Activated T-helper 1 cell treated with anti-CD3 and anti-CD28 coated beads, Interleukin-12 subunit alpha, Interleukin-12 subunit beta, Interleukin-2, Interleukin-4 antibody, amounts not matched to agents 30 ng/mL and 10 ng/mL and 1 ng/mL, durations not matched to agents 14 hours and 24 hours and 36 hours (primary cell): ENCODE measurements around the gene FAM89B. TPM values are rescaled to one million over a fixed set of nuclear protein-coding genes. Genes with fewer than 3 reads are reported as not detected.

Source experiments
- DNase-seq: peaks from one replicate; pipeline ENCODE4 v3.0.0; 2021; ENCODE audit warnings: low spot score
- H3K27ac Mint-ChIP-seq: one replicate; pipeline ENCODE4 v1.8.0; 2021; ENCODE audit warnings: mild to moderate bottlenecking, mixed read lengths
- H3K27me3 Mint-ChIP-seq: one replicate; pipeline ENCODE4 v1.8.0; 2022; ENCODE audit warnings: mild to moderate bottlenecking, moderate library complexity, mixed read lengths; ENCODE audit not compliant: insufficient read depth
- H3K36me3 Mint-ChIP-seq: one replicate; pipeline ENCODE4 v1.8.0; 2021; ENCODE audit warnings: low read depth, mixed read lengths
- H3K4me1 Mint-ChIP-seq: one replicate; pipeline ENCODE4 v1.8.0; 2021; ENCODE audit warnings: low read depth, mixed read lengths
- H3K4me3 Mint-ChIP-seq: one replicate; pipeline ENCODE4 v1.8.0; 2021; ENCODE audit warnings: mild to moderate bottlenecking, moderate library complexity, mixed read lengths
- H3K9me3 Mint-ChIP-seq: one replicate; pipeline ENCODE4 v1.8.0; 2021; ENCODE audit warnings: mixed read lengths
- intact Hi-C: fragments of 100-400 bp; cut with micrococcal nuclease; formaldehyde crosslinking; loops from one replicate; pipeline ENCODE4 v1.15.1; 2024
- total RNA-seq: library from RNA; stranded (reverse); gene quantifications from 2 replicates; pipeline ENCODE4 v1.2.3, GENCODE V29; 2022

Gene FAM89B
- total RNA-seq, 1 donor from 2014 or later, result 50.6 TPM

- no peaks in the 10 kb centered on the region for H3K27me3 Mint-ChIP-seq
- DNase-seq, result peak; percentile 76
- H3K9me3 Mint-ChIP-seq, result no peaks in the 10 kb centered on the region
- peak within 1 kb of the TSS; percentile 92 for H3K4me3 Mint-ChIP-seq
- peaks cover 26% of the 10 kb centered on the region for H3K36me3 Mint-ChIP-seq
- peak within 1 kb of the TSS; percentile 88 for H3K27ac Mint-ChIP-seq
- intact Hi-C loops, result loop anchor here (1.0 to 5.0 kb wide), 6 partner anchors 13 to 242 kb away; partner anchors contain the start of genes PCNX3, SIPA1 and SLC25A45
- peaks cover 48% of the 10 kb centered on the region for H3K4me1 Mint-ChIP-seq
These were observed 3.4 kb downstream of the FAM89B start, which contains the start of gene EHBP1L1 for GRCh38 chr11:65575568-65576231. EHBP1L1 (plus strand) TSS chr11:65576053; CDS start chr11:65576303, 250 bp downstream.

- Mint-ChIP-seq H3K36me3 (peaks cover 25% of the 10 kb centered on the region), H3K4me3 (peak overlapping the region; percentile 92), H3K4me1 (peaks cover 48% of the 10 kb centered on the region), H3K27ac (peak overlapping the region; percentile 83), H3K9me3 (no peaks in the 10 kb centered on the region), H3K27me3 (no peaks in the 10 kb centered on the region)
- no peak for DNase-seq
- intact Hi-C loops, result loop anchor here (5.0 kb wide), 1 partner anchor 241 kb away; no protein-coding TSS in a partner anchor
These were observed 4.0 kb downstream of the FAM89B start for GRCh38 chr11:65576232-65576866.

- Mint-ChIP-seq H3K27ac (peak overlapping the region; percentile 83), H3K27me3 (peaks cover 1% of the 10 kb centered on the region), H3K4me3 (peak overlapping the region; percentile 92), H3K36me3 (peaks cover 22% of the 10 kb centered on the region), H3K4me1 (peaks cover 40% of the 10 kb centered on the region), H3K9me3 (no peaks in the 10 kb centered on the region)
- no peak for DNase-seq
- intact Hi-C loops, result loop anchor here (5.0 kb wide), 1 partner anchor 240 kb away; no protein-coding TSS in a partner anchor
These were observed 4.8 kb downstream of the FAM89B start for GRCh38 chr11:65576867-65577755.

- peaks cover 26% of the 10 kb centered on the region for H3K36me3 Mint-ChIP-seq
- no peak overlapping the region for H3K27ac Mint-ChIP-seq
- H3K27me3 Mint-ChIP-seq, result peaks cover 1% of the 10 kb centered on the region
- no peak for DNase-seq
- peaks cover 41% of the 10 kb centered on the region for H3K4me1 Mint-ChIP-seq
- H3K9me3 Mint-ChIP-seq, result no peaks in the 10 kb centered on the region
- H3K4me3 Mint-ChIP-seq, result peak overlapping the region; percentile 92
- intact Hi-C loops, result loop anchor here (5.0 kb wide), 1 partner anchor 240 kb away; no protein-coding TSS in a partner anchor
These were observed 5.4 kb downstream of the FAM89B start for GRCh38 chr11:65577756-65578109.

- no peaks in the 10 kb centered on the region for H3K9me3 Mint-ChIP-seq
- H3K27me3 Mint-ChIP-seq, result peaks cover 1% of the 10 kb centered on the region
- H3K4me1 Mint-ChIP-seq, result peaks cover 43% of the 10 kb centered on the region
- DNase-seq, result no peak
- H3K27ac Mint-ChIP-seq, result peak overlapping the region; percentile 50
- H3K4me3 Mint-ChIP-seq, result peak overlapping the region; percentile 92
- intact Hi-C loops, result loop anchor here (5.0 kb wide), 1 partner anchor 239 kb away; no protein-coding TSS in a partner anchor
- peaks cover 28% of the 10 kb centered on the region for H3K36me3 Mint-ChIP-seq
These were observed 5.8 kb downstream of the FAM89B start for GRCh38 chr11:65578134-65578533.

GRCh38 chr11:65578667-65579066, 6.3 kb downstream of the FAM89B start:
- Mint-ChIP-seq H3K9me3 (no peaks in the 10 kb centered on the region), H3K27ac (peak overlapping the region; percentile 50)
- intact Hi-C loops, result loop anchor here (5.0 kb wide), 1 partner anchor 239 kb away; no protein-coding TSS in a partner anchor

GRCh38 chr11:65579291-65579690, 7.0 kb downstream of the FAM89B start:
- peaks cover 1% of the 10 kb centered on the region for H3K27me3 Mint-ChIP-seq
- no peak for DNase-seq
- intact Hi-C loops, result loop anchor here (5.0 kb wide), 1 partner anchor 238 kb away; no protein-coding TSS in a partner anchor
- H3K4me3 Mint-ChIP-seq, result peak overlapping the region; percentile 30
- H3K36me3 Mint-ChIP-seq, result peaks cover 30% of the 10 kb centered on the region
- peaks cover 38% of the 10 kb centered on the region for H3K4me1 Mint-ChIP-seq
- H3K9me3 Mint-ChIP-seq, result no peaks in the 10 kb centered on the region
- no peak overlapping the region for H3K27ac Mint-ChIP-seq

More at GRCh38 chr11:65578667-65579066, 6.3 kb downstream of the FAM89B start:
- Mint-ChIP-seq H3K4me3 (peak overlapping the region; percentile 92), H3K36me3 (peaks cover 28% of the 10 kb centered on the region), H3K27me3 (peaks cover 1% of the 10 kb centered on the region), H3K4me1 (peaks cover 41% of the 10 kb centered on the region)
- DNase-seq, result no peak

- no peak for DNase-seq
- no peaks in the 10 kb centered on the region for H3K9me3 Mint-ChIP-seq
- H3K27ac Mint-ChIP-seq, result no peak overlapping the region
- H3K27me3 Mint-ChIP-seq, result peaks cover 1% of the 10 kb centered on the region
- peaks cover 32% of the 10 kb centered on the region for H3K4me1 Mint-ChIP-seq
- no peak overlapping the region for H3K4me3 Mint-ChIP-seq
- H3K36me3 Mint-ChIP-seq, result peaks cover 33% of the 10 kb centered on the region
- intact Hi-C loops, result no loop called here
These were observed 7.8 kb downstream of the FAM89B start for GRCh38 chr11:65580031-65580692.

- intact Hi-C loops, result no loop called here
- Mint-ChIP-seq H3K4me3 (no peak overlapping the region), H3K4me1 (peaks cover 27% of the 10 kb centered on the region), H3K9me3 (no peaks in the 10 kb centered on the region), H3K27ac (no peak overlapping the region), H3K27me3 (peaks cover 1% of the 10 kb centered on the region), H3K36me3 (peaks cover 33% of the 10 kb centered on the region)
- DNase-seq, result no peak
These were observed 8.4 kb downstream of the FAM89B start for GRCh38 chr11:65580756-65581155.

- no peaks in the 10 kb centered on the region for H3K9me3 Mint-ChIP-seq
- intact Hi-C loops, result no loop called here
- no peak for DNase-seq
- no peak overlapping the region for H3K4me3 Mint-ChIP-seq
- H3K27me3 Mint-ChIP-seq, result peaks cover 1% of the 10 kb centered on the region
- peaks cover 37% of the 10 kb centered on the region for H3K4me1 Mint-ChIP-seq
- H3K36me3 Mint-ChIP-seq, result peaks cover 41% of the 10 kb centered on the region
- H3K27ac Mint-ChIP-seq, result peak overlapping the region; percentile 52
These were observed 9.6 kb downstream of the FAM89B start for GRCh38 chr11:65581928-65582327.

- intact Hi-C loops, result no loop called here
- peaks cover 46% of the 10 kb centered on the region for H3K36me3 Mint-ChIP-seq
- H3K4me3 Mint-ChIP-seq, result no peak overlapping the region
- H3K4me1 Mint-ChIP-seq, result peaks cover 39% of the 10 kb centered on the region
- peaks cover 1% of the 10 kb centered on the region for H3K27me3 Mint-ChIP-seq
- H3K27ac Mint-ChIP-seq, result peak overlapping the region; percentile 22
- no peak for DNase-seq
- no peaks in the 10 kb centered on the region for H3K9me3 Mint-ChIP-seq
These were observed 11.3 kb downstream of the FAM89B start for GRCh38 chr11:65583589-65583988.

GRCh38 chr11:65584106-65584505, 11.8 kb downstream of the FAM89B start:
- Mint-ChIP-seq H3K4me3 (no peak overlapping the region), H3K9me3 (no peaks in the 10 kb centered on the region)

More at GRCh38 chr11:65584106-65584505, 11.8 kb downstream of the FAM89B start:
- Mint-ChIP-seq H3K36me3 (peaks cover 49% of the 10 kb centered on the region), H3K27ac (no peak overlapping the region), H3K4me1 (peaks cover 42% of the 10 kb centered on the region), H3K27me3 (peaks cover 1% of the 10 kb centered on the region)
- intact Hi-C loops, result no loop called here
- DNase-seq, result no peak
